Coronary artery (tissue), 2 donors: Measurements from ENCODE around the gene IFT80.
"Not testable (repeated sequence)": the region's sequence is repeated elsewhere in the genome, so short reads cannot be mapped to it uniquely, and the experiment has no call there.

Experiments used
- DNase-seq: peaks from one replicate; pipeline ENCODE4 v3.0.0-alpha.2; 2017; ENCODE audit warnings: low spot score
- H3K27ac ChIP-seq, 2 donors: fragments of 200-600 bp; sonication (generic); one replicate each; pipeline ENCODE4 v1.5.1; 2016 to 2019
- H3K4me3 ChIP-seq: fragments of 200-600 bp; sonication (generic); 2 replicates; pipeline ENCODE4 v1.5.1; 2016; ENCODE audit warnings: mild to moderate bottlenecking, moderate library complexity
- TF ChIP-seq, protein P1 (sequence below): fragments of 200-600 bp; sonication (generic); IDR thresholded peaks from one replicate; pipeline ENCODE4 v1.5.1; 2019; ENCODE audit warnings: antibody characterized with exemption

IFT80 gene

DNA sequence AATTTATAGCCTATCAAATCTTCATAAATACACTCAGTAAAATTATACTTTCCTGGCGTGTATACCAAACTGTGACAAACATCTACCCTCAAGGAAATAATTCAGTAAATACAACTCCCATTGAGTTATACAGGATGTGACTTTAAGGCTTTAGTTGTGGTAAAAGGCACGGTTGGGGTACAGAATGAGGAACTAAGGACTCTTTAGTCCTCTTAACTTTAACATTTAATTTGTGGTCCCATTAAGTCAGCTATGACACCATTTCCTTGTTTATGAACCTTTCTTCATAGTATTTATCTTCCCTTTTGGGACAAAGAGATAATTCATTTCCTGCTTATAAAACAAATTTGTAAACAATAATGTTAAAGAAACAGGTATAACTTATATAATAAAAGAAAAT lies 30.2 kb downstream of the IFT80 start:
- no peak for DNase-seq
- H3K4me3 ChIP-seq = no peak overlapping the region
- TF ChIP-seq, protein P1, sequence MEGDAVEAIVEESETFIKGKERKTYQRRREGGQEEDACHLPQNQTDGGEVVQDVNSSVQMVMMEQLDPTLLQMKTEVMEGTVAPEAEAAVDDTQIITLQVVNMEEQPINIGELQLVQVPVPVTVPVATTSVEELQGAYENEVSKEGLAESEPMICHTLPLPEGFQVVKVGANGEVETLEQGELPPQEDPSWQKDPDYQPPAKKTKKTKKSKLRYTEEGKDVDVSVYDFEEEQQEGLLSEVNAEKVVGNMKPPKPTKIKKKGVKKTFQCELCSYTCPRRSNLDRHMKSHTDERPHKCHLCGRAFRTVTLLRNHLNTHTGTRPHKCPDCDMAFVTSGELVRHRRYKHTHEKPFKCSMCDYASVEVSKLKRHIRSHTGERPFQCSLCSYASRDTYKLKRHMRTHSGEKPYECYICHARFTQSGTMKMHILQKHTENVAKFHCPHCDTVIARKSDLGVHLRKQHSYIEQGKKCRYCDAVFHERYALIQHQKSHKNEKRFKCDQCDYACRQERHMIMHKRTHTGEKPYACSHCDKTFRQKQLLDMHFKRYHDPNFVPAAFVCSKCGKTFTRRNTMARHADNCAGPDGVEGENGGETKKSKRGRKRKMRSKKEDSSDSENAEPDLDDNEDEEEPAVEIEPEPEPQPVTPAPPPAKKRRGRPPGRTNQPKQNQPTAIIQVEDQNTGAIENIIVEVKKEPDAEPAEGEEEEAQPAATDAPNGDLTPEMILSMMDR = no peak

DNA sequence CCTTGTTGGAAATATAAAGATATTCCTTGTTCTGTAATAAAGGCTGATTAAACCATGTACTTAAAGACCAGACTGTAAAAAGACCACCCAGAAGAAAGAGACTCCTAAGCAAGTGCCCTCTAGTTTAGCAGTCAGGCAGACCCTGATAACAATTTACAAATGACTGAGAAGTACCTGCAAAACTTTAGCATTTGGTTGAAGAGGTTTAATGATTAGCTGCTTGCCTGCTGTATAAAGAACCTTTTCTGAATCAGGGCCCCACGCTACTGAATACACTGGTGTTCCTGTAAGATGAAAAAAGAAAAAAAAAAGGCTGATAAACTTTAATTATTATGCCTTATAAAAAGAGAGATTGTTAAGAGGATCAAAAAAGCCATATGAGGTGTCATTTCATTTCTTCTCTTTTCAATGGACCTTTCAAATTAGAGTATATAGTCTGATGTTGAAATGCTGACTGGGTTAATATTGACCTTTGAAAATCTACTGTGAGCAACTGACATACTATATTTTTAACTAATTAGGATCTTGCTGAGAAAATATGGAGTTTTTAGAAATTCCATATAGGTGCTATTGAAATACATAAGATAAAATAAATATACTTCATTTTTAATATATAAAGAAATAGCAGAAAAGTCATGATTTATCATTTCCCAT lies 33.0 kb downstream of the IFT80 start:
- Histone ChIP-seq H3K4me3 (no peak overlapping the region), H3K27ac (no peak overlapping the region)
- DNase-seq = no peak
- TF ChIP-seq, protein P1 = no peak

More for the DNA sequence above, 30.2 kb downstream of the IFT80 start:
- H3K27ac ChIP-seq = no peak overlapping the region

DNA sequence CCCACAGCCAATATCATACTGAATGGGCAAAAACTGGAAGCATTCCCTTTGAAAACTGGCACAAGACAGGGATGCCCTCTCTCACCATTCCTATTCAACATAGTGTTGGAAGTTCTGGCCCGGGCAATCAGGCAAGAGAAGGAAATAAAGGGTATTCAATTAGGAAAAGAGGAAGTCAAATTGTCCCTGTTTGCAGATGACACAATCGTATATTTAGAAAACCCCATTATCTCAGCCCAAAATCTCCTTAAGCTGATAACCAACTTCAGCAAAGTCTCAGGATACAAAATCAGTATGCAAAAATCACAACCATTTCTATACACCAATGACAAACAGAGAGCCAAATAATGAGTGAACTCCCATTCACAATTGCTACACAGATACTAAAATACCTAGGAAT lies 36.1 kb downstream of the IFT80 start:
- not testable (repeated sequence) for H3K4me3 ChIP-seq, DNase-seq, H3K27ac ChIP-seq

DNA sequence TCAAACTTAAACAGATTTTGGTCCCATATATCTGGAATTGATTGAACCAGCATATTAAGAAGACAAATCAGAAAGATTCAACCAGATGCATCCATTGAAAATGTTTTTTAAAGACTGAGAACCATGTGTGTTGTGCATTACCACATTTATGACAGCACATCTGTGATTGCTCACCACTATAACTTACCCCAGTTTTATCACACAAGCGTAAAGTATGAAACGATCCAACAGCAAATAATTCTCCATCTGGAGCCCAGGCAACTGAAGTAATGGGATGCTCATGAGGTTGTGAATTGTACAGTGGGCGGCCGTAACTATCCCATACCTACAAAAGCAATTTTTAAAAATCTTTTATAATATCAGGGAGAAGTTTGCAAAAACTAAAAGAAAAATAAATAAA lies 43.2 kb downstream of the IFT80 start:
- DNase-seq = no peak
- TF ChIP-seq, protein P1 = no peak
- Histone ChIP-seq H3K27ac (no peak overlapping the region), H3K4me3 (no peak overlapping the region)

DNA sequence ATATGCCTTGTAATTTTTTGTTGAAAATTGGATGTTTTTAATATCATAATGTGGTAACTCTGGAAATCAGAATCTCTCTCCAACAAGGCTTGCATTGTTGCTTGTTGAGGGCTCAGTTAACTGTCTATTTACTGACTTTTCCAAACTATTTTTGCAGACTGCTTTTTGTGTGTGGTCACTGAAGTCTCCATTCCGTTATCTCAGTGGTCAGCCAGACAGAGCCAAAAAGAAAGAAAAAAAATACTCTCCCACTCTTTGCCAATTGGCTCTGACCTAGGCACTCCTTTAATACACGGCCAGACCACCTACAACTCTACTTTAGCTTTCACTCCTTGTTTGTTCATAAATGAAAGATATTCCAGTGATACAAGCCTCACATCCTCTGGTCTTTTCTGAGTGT lies 52.5 kb downstream of the IFT80 start:
- Histone ChIP-seq H3K27ac (no peak overlapping the region), H3K4me3 (no peak overlapping the region)
- TF ChIP-seq, protein P1 = no peak
- no peak for DNase-seq

DNA sequence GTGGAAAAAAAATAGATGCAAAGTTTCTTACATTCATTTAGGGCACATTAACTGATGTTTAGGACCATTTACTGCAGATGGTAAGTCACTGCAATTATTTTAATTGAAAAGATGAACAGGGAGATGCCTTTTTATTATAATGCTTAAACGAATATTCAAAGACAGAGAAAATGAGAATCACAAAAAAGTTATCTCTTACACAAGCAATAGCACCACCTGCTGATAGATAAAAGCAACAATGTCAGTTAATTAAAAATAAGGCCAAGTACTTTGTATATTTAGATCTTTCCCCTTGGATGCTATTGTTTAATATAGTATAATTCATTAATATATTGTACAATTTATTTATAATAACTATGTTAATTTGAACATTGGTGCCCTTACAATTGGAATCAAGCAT lies 55.9 kb downstream of the IFT80 start:
- DNase-seq = no peak
- no peak overlapping the region for H3K4me3 ChIP-seq
- H3K27ac ChIP-seq = no peak overlapping the region
- TF ChIP-seq, protein P1 = no peak

- no peak for DNase-seq
- no peak overlapping the region for H3K4me3 ChIP-seq
Observed at GRCh38 chr3:160340351-160340750, 58.7 kb downstream of the IFT80 start.

More at GRCh38 chr3:160340351-160340750, 58.7 kb downstream of the IFT80 start:
- TF ChIP-seq, protein P1 = no peak
- H3K27ac ChIP-seq = no peak overlapping the region
